Inferior parietal cortex (tissue), 1 donor: ENCODE measurements around the gene NPHS1.
"Not testable (repeated sequence)": the region's sequence is repeated elsewhere in the genome, so short reads cannot be mapped to it uniquely, and the experiment has no call there.

ENCODE experiments used
- DNase-seq: peaks from one replicate; pipeline ENCODE4 v3.0.0-alpha.2; 2016; ENCODE audit errors: extremely low spot score

Gene NPHS1

DNA sequence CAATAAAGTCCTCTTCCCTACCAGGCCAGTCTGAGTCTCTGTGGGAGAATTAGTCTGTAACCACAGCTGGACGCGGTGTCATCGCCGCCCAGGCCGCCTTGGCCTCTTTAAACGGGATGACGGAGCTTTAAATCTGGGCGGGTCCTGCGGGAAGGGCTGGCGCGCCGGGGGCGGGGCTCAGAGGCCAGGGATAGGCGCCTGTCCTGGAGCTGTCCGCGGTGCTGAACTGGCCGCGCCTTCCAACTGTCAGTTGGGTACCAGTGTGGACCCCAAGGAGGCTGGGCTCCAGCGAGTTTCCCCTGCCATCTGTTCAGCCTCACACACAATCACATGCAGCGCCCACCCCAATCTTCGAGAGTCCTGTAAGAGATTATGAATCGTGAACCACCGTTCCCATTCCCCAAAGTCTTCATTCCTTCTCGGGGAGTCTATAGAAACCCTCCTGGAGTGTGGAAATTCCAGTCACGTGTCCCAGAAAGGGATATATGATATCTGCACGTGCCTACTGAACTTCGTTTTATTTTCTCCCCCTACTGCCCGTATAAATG, 27.5 kb upstream of the NPHS1 start:
- DNase-seq, result peak; percentile 74

DNA sequence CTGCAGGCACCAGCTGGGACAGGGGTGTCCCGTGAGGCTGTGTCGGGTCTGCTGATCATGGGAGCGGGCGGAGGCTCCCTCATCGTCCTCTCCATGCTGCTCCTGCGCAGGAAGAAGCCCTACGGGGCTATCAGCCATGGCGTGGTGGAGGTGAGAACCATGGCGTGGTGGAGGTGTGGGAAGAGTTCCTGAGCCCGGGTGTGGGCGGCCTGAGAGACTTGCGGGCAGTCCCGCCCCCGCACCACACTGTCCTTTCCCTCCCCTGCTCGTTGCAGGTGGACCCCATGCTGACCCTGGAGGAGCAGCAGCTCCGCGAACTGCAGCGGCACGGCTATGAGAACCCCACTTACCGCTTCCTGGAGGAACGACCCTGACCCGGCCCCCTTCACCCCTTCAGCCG, 26.8 kb upstream of the NPHS1 start:
- no peak for DNase-seq

DNA sequence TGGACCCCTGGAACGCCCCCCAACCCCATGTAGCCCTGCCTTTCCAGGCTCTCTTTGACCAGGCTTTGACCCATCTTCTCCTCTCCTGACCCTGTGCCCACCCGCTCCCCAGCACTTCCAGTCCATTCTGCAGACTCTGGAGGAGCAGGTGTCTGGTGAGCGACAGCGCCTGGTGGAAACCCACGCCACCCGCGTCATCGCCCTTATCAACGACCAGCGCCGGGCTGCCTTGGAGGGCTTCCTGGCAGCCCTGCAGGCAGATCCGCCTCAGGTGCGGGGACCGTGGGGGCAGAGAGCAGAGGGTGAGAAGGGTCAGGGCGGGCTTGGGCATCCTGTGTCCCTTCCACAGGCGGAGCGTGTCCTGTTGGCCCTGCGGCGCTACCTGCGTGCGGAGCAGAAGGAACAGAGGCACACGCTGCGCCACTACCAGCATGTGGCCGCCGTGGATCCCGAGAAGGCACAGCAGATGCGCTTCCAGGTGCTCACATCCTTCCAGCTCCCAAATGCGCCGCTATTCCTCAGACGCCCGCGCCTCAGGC, 22.2 kb upstream of the NPHS1 start:
- DNase-seq, result no peak

DNA sequence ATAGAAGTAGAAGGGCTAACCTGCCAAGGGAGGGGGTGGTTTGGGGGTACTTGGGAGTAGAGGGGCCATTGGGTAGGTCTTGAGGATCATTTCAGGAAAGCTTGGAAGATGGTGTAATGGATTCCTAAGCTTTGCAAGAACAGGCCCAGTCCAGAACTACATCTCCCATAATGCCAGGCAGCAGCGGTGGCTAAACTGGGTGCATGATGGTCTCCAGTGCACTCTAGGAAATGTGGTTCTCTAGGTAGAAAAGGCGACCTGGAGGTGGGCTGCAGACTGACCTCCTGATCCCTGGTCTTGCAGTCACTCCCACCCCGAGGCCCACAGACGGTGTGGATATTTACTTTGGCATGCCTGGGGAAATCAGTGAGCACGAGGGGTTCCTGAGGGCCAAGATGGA, 19.9 kb upstream of the NPHS1 start:
- no peak for DNase-seq

DNA sequence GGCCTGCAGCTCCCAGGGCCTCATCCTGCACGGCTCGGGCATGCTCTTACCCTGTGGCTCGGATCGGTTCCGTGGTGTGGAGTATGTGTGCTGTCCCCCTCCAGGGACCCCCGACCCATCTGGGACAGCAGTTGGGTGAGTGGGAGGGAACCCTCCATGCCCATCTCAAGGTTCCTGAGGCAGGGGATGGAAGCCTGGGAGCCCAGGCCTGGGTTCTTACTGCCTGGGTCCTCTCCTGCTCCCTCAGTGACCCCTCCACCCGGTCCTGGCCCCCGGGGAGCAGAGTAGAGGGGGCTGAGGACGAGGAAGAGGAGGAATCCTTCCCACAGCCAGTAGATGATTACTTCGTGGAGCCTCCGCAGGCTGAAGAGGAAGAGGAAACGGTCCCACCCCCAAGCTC, 19.3 kb upstream of the NPHS1 start:
- DNase-seq, result no peak

DNA sequence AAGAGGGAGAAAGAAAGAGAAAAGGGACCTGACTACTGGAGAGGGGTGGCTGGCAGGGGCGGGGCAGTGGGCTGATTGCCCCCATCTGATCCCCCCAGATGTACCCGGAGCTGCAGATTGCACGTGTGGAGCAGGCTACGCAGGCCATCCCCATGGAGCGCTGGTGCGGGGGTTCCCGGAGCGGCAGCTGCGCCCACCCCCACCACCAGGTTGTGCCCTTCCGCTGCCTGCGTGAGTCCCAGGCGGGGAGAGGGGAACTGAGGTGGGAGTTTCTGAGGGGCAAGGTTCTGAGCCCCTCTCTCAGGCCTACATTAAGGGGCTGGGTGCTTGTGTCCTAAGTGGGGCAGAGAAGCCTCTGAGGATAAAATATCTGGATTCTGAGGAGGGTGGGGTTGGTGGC, 18.5 kb upstream of the NPHS1 start:
- DNase-seq, result no peak

DNA sequence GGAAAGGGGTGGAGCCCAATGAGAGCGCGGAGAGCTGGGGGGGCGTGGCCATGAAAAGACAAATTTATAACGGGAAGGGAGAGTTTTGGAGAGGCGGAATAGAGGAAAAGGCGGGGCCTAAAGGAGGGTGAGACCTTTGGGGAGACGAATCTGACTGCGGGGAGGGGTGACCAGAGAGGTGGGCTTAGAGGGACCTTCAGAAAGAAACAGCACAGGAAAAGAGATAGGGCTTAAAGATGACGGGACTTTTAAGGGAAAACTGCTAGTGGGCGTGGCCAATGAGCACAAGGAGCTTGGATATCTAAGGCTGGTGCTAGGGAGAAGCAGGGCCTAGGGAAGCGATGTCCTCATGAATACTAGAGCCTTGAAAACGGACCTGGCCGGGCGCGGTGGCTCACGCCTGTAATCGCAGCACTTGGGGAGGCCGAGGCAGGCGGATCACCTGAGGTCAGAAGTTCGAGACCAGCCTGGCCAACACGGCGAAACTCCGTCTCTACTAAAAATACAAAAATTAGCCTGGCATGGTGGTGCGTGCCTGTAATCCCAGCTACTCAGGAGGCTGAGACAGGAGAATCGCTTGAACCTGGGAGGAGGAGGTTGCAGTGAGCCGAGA, 17.9 kb upstream of the NPHS1 start:
- not testable (repeated sequence) for DNase-seq

DNA sequence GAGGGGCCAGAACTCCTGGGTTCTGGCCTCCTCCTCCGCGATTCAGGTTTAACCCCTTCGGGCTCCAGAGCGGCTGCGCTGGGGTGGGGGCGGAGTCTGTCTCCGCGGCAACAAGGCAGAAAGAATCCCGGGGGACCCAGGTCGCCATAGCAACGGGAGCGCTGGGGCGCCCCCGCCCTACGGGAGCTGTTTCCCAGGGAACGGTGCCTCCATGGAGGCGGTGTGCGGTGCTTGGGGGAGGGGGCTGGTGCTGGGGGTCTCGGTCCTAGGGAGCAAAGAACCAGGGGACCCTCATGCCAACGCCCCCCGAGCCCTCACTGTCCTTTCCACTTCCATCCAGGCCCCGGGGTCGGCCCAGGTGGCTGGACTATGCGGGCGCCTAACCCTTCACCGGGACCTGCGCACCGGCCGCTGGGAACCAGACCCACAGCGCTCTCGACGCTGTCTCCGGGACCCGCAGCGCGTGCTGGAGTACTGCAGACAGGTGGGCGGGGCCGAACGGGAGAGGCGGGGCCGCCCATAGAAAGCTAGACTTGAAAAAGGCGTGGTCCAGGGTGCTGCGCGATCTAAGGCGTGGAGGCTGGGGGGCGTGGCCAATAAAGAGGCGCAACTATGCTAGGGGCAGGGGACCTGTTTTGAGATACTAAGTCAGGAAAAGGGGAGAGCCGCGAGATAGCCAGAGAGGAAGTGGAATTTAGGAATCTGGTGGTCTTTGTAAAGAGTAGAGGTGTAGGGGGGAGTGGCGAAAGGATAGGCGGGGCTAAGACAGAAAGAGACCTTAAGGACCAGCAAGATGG, 17.2 kb upstream of the NPHS1 start:
- DNase-seq, result peak; percentile 83

DNA sequence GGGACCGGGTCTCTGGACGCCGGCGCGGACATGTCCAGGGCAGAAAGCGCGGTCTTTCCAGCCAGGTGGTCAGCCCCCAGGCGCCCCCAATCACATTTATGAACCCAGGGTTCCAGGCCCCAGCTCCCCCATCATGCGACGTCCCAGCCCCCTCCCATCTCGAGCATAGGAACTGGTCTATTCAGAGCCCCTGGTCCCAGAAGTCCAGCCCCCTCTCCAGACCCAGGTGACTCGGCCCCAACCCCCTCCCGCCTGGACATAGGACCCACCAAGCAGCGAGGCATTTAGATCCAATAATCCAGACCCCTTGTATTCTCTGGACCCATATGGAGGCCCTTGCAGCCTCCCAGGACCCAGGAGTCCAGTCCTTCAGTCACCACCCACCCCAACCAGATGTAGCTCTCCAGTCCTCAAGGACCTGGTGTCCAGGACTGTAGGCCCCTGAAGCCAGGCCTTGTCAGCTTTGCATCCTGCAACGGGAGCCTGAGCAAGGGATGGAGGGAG, 16.6 kb upstream of the NPHS1 start:
- no peak for DNase-seq

DNA sequence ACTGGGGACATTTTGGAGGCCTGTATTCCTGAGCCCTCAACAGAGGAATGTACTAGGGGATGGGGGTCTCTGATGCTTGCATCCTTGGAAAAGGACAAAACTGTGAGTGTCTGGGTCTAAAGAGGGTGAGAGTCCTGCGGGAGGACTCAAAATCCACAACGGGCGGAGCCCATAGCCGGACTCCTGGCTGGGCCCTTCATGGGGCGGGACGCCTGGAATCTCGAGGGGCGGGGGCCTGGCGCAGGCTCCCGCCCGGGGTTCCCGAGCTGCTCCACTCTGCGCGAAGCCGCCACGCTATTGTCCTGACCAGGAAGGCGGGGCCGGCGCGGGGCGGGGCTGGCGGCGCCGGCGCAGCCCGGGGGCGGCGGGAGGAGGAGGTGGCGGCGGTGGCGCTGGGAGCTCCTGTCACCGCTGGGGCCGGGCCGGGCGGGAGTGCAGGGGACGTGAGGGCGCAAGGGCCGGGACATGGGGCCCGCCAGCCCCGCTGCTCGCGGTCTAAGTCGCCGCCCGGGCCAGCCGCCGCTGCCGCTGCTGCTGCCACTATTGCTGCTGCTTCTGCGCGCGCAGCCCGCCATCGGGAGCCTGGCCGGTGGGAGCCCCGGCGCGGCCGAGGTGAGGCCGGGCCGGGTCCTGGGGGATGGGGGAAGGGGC, 16.0 kb upstream of the NPHS1 start, which contains the start of gene APLP1:
Gene APLP1, plus strand, starts transcription at position 403 of the 651 bp plus-strand sequence. Its CDS starts 63 bp downstream, at position 466.
- DNase-seq, result peak; percentile 77

DNA sequence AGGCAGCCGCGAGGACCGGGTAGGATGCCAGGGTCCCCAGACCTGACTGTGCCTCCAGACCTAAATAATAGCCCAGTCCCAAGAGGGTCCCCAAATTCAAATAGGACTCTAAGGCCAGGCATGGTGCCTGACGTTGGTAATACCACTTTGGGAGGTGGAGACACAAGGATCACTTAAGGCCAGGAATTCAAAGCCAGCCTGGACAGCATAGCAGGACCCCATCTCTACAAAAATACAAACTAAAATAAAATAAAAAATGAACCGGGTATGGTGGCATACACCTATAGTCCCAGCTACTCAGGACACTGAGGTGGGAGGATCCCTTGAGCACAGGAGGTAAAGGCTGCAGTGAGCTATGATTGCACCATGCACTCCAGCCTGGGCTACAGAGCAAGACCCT, 10.7 kb upstream of the NPHS1 start:
- no peak for DNase-seq

DNA sequence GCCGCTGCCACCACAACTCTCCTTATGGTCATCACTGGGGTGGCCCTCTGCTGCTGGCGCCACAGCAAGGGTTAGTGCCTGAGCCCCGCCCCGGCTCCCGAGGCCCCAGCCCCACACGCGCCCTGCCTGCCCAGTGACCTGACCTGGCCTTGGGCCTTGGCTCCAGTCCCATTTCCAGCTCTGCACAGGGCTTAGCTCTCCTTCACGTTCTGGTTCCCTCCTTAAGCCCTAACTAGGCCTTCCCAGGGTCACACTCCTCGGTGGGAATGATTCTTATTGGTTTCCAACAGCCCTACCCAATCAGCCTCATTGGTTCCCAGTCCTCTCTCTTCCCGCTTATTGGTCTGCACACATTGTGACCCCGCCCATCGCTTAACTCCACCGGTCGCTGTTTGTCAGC, 10.2 kb upstream of the NPHS1 start:
- no peak for DNase-seq

DNA sequence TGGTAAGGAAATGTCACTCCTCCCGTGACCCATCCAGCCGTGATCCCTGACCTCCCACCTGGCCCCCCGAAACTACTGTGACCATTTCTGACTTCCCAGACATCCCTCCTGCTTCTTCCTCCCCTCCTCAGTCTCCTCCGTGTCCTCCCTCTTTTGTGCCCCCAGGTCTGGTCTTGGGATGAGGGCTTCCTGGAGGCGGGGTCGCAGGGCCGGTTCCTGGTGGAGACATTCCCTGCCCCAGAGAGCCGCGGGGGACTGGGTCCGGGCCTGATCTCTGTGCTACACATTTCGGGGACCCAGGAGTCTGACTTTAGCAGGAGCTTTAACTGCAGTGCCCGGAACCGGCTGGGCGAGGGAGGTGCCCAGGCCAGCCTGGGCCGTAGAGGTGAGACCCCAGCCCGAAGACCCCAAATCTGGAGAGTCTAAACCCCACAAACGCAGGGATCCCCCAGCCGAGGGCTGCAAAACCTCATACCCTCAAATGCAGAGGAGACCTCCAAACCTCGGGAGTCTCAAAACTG, 9.4 kb upstream of the NPHS1 start:
- no peak for DNase-seq

DNA sequence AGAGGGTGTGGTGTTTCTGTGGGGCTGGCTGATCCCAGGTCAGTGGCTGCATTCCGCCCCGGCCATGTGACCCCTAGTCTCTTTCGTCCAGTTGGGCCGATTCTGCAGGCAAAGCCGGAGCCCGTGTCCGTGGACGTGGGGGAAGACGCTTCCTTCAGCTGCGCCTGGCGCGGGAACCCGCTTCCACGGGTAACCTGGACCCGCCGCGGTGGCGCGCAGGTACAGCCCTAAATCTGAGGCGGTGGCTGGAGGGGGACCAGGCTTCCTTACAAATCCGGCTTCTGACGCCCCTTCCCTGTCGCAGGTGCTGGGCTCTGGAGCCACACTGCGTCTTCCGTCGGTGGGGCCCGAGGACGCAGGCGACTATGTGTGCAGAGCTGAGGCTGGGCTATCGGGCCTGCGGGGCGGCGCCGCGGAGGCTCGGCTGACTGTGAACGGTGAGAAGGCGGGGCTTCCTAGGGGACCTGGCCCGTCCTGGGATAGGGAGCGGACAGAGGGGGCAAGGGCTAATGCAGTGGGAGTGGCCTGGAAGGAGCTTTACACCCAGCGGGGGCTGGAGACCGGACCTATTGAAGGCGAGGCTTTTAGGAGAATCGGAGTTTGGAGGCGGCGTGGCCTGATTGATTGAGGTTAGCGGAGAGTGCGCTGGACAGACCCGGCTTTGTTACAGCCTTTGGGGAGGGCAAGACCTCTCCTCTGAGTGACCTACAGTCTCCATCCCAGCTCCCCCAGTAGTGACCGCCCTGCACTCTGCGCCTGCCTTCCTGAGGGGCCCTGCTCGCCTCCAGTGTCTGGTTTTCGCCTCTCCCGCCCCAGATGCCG, 8.7 kb upstream of the NPHS1 start:
- no peak for DNase-seq

DNA sequence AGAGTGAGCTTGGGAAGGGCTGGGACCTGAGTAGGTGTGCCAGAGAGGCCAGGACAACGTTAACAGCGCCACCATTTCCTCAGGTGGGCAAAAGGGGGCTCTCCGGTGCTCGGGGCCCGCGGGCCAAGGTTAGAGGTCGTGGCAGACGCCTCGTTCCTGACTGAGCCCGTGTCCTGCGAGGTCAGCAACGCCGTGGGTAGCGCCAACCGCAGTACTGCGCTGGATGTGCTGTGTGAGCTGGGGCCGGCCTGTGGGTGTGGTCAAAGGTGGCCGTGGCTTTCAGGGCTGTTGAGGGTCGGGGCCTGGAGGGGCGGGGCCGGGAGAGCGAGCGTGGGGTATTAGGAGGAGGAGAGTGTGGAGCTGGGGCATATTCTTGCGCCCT, 8.1 kb upstream of the NPHS1 start:
- DNase-seq, result no peak

DNA sequence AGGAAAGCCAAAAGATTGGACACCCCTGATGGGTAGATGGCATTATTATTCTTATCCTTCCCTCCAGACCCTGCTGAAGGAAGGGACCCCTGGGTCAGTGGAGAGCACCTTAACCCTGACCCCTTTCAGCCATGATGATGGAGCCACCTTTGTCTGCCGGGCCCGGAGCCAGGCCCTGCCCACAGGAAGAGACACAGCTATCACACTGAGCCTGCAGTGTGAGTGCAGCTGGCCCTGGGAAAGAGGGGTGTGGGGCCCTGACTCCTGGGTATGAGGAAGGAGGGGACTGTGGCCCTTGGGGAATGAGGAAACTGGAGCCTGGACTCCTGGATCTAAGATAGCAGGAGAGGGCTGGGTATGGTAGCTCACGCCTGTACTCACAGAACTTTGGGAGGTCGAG, 7.1 kb upstream of the NPHS1 start:
- DNase-seq, result no peak

DNA sequence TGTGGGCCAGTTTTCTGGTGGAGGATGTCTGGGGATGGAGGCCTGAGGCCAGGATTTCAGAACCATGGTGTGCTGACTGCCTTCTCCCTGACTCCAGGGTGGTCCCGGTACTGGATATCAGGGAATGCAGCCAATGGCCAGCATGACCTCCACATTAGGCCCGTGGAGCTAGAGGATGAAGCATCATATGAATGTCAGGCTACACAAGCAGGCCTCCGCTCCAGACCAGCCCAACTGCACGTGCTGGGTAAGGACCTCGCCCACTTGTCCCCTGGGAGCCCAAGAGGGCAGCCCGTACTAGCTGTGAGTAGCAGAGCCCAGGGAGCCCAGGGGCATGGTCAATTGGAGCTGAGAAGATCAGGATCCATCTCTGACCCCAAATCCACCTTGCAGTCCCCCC, 6.0 kb upstream of the NPHS1 start:
- DNase-seq, result no peak

DNA sequence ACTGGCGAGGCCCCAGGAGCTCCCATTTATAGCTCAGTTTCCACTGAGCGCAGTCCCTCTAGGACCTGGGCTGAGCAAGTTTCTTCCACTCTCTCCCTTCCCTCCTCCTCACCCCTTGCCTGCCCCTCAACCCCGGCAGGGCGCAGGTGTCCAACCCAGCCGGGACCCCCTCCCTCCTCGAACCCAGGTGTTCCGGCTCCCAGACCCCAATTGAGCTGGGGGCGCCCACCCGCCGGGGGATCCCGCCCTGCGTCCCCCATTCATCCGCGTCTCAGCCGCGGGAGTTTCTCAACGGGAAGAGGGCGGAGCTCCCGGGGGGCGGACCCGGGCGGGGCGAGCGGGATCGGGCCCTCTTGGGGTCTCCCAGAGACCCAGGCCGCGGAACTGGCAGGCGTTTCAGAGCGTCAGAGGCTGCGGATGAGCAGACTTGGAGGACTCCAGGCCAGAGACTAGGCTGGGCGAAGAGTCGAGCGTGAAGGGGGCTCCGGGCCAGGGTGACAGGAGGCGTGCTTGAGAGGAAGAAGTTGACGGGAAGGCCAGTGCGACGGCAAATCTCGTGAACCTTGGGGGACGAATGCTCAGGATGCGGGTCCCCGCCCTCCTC, 4.3 kb upstream of the NPHS1 start, which contains the start of gene KIRREL2:
Gene KIRREL2, plus strand, starts transcription at position 366 of the 604 bp plus-strand sequence. Its CDS starts 209 bp downstream, at position 575.
- DNase-seq, result no peak

DNA sequence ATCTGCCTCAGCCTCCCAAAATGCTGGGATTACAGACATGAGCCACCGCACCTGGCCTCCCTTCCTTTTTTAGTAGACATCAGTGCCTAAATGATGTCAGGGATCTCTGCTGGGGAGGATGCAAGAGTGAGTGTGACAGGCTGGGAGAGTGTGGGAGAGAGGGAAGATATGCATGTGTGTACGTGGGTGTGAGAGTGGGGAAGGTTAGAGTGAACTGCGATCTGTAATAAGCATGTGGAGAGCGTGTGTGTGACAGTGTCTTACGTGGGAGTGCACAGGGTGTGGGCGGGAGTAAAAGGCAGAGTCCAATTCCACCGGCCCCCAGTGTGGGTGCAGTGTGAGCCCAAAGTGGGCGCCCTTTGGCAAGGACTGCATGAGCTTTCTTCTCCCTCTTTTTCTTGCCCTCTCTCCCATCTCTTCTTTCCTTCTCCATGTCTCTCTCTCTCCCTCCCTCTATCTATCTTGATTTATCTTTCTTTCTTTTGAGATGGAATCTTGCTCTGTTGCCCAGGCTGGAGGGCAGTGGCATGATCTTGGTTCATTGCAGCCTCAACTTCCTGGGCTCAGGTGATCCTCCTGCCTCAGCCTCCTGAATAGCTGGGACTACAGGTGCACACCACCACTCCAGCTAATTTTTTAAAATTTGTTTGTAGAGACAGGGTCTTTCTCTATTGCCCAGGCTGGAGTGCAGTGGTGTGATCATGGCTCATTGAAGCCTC, 893 bp upstream of the NPHS1 start:
- DNase-seq, result no peak
